OCI-M2 (cell line): ENCODE results near the gene TXNRD1.

ENCODE experiments used
- DNase-seq: peaks from one replicate; lab custom pipeline; 2025; ENCODE audit not compliant: unreplicated experiment; lab: John Stamatoyannopoulos, UW

The TXNRD1 gene

DNA sequence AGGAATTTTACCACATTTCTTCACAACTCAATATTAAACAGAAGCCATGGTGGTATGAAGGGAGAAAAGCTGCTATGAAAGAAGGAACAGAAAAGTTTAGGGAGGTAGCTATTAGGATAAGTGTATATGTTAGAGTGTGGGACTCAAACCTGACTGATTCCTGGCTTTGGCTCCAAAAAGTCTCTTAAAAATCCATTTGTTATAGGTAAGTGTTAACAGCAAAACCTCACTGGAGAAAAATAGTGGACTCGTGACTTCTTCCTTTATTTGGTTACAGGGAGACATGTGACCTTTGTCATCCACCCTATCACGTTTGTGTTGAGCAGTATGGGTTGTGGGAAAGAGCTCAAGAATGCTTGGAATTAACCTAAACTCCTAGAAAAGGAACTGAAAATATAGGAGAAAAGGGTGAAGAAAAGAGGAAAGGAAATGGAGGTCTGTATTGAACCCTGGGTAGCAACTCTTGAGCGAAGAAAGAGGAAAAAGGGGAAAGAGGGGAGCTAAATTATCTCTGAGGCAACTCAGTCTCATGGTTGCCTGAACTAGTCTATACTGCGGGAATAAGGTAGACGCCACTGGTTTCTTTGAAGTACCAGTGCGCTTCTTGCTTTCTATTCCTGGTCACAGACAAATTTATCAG lies 84.4 kb downstream of the TXNRD1 start:
- no peak for DNase-seq

DNA sequence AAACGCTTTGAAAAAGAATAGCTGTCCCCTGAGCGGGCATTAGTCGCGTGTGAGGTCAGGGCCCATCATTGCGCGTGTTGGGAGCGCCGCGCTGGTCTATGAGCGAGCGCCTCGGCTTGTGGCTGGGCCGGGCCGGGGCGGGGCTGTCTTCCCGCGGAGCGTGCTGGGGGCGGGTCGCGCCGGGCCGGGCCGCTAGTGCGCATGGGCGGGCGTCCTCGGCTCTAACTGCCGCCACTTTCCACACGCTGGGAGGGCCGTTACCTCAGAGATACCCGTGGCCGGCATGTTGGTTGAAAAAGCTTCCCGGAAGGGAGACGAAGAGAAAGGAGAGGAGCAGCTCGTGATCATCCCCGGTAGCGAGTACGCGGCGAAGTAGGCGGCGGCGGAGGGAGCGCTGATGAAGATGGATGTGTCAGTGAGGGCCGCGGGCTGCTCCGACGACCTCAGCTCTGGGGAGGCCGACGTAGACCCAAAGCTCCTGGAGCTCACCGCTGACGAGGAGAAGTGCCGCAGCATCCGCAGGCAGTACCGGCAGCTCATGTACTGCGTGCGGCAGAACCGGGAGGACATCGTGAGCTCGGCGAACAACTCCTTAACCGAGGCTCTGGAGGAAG lies 88.1 kb downstream of the TXNRD1 start, which contains the start of gene EID3:
Gene EID3 (plus strand): TSS at position 202 of the 614 bp plus-strand sequence. CDS start 196 bp downstream, at position 398.
- no peak for DNase-seq

DNA sequence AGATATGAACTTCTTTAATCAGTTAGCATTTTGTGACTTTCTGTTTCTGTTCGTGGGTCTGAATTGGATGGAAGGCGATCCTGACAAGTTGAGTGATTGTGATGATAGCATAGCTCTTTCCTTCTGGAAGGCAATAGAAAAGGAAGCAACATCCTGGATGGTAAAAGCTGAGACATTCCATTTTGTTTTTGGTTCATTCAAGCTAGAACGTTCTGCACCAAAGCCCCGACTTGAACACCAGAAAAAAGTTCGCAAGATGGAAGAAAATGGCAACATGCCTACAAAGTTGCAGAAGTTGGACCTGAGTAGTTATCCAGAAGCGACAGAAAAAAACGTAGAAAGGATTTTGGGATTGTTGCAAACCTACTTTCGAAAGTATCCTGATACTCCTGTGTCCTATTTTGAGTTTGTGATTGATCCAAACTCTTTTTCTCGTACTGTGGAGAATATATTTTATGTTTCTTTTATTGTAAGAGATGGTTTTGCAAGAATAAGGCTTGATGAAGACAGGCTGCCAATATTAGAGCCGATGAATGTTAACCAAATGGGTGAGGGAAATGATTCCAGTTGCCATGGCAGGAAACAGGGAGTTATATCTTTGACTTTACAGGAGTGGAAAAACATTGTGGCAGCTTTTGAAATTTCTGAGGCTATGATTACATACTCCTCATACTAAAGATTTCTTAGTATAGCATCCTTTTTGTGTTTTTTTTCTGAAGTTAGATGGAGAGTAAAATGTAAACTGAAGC lies 88.9 kb downstream of the TXNRD1 start:
- DNase-seq = no peak

DNA sequence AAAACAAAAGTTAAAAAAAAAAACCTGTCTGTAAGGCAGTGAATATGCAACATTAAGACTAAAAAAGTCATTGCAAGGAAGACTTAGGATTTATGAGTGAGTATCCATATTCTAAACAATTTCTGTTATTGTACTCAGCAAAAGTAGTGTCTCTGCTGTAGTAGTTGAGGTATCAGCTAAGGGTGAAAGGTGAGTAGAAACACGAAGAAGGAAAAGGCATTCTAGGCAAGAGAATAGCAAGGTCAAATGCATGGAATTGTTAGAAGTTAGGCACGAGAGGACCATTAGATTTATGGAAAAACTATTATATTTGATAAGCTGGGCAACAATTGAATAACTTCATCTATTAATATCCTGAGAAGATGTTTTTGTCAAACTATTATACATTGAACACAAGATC lies 89.8 kb downstream of the TXNRD1 start:
- no peak for DNase-seq

DNA sequence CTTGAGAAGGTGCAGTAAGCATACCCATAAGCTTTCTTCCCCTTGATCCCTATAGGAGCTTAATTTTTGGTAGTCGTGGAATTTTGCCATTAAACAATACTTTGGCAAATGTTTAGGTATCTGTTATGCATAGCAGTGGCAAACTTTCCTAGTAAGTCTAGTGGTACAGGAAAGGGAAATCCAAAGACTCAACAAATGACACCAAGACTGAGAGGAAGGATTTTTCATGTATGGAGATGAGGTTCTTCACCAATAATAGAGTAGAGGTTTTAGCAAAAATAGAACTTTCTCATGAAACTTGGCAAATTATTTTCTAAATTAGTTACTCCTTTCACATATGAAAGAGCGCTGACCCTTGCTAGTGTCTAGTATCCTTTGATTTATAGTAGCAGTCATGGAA lies 90.8 kb downstream of the TXNRD1 start:
- DNase-seq = no peak

DNA sequence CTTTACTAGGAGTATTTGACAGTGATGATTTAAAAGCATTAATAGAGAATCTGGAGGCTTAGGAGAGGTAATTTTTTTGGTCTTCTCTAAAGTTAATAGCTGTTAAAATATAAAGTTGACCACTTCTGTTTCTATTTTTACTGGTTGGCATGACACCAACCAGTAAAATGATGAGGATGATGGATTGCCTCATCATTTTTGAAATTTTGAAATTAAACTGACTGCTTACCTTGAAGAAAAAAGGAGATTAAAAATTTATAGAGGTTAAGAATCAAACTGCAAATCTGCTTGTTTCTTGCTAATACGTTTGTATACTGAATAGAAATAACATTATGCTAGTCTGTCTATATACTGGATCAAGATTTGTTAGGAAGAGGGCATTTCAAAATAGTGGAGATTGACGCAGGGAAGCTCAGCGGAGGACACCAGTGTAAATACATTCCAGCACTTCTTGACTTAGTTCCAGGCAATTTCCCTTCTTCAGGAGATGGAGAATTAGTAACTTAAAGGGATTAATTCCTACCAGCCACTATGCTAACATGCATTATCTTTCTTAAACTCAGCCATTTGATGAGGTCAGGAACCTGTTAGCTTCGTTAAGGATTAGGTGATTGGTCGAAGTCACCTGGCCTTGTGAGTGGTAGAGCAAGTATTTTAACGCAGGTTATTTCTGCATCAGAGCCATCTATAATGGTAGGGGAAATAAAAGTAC lies 91.5 kb downstream of the TXNRD1 start:
- no peak for DNase-seq

DNA sequence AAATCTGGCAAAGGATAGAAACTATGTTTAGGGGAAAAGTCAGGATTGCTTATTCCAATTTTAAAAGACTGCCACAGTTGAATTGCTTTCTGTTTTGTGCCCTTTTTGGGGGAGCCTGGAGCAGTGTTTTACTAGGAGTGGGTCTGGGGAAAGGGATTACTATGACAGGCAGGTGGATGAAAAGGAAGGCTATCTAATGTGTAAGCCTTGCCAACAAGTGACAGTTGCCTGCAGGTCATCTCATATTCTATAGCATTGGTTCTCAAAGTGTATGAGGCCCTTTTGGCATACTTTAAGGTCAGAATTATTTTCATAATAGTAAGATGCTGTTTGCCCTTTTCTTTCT lies 92.0 kb downstream of the TXNRD1 start:
- DNase-seq = no peak

DNA sequence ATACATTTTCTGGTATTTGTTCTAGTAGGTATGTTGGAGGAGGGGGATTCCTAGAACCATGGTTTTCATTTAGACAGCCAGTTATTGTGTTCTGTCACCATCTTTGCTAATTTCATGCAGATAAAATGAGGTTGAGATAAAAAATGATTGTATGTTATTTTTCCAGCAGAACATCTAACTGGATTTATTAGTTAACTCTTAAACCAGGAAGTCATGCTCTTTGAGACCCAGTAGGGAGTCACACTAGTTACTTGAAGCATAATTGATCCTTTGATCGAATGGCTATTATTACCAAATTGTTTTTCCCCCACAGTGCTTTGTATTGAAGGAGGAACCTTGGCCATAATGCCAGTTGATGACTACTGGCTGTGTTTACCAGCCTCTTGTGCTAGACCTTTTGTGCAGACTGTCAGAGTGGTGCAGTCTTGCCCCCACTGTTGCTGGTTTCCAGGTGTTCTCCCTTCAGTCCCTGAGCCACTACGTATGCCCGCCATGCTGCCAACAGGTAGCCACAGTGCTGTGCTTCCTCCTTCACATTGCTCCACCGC lies 93.9 kb downstream of the TXNRD1 start:
- no peak for DNase-seq

DNA sequence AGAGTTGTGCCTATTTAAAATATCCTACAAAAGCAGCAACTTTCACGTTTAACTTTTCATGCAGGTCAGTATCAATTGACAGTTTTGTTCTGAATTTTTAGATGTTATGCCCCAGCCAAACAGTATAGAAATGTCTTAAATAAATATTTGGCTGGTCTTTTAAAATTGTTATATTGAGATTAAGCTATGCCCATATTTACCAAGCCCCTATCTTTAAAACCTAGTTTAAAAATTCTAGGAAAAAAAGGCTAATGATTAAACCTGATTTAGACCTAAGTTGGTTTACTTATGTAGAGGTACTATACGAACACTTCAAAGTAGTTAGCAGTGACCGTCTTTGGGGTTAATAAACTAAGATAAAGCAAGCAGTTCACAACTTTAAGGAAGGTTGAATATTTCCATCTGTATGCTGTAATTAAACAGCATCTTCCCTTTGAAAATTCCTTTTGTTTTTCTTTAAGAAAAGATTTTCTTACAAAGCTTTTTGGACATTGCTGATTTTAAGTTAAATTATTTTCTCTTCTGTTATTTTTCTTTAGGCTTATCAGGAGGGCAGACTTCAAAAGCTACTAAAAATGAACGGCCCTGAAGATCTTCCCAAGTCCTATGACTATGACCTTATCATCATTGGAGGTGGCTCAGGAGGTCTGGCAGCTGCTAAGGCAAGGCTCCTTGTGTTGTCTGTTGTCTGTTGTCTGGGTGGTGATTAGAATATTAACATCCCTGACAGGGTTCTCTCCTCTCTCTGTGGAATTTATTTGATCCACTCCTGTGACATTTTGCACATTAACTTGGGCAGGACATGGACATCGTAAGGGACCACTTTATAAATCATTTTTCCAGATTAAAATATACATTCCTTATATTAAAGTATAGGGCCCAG lies 95.4 kb downstream of the TXNRD1 start:
- DNase-seq = no peak

DNA sequence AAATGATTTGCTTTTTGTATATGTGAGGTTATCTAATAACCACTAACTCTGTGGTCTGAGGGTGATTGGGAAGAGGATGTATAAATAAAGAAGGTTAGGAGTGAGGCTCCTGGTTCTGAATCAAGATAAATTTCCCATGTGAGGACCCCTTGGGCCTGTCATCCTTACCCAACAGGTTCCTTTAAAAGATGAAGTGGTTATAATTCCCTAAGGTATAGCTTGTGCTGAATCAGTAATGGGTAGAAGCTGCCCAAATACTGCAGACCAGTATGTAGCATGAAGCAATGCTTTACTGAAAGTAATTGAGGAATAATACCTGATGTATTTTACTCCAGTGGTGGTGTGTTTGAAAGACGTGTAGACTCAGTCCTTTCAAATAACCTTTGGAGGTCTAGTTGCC lies 96.6 kb downstream of the TXNRD1 start:
- DNase-seq = no peak

DNA sequence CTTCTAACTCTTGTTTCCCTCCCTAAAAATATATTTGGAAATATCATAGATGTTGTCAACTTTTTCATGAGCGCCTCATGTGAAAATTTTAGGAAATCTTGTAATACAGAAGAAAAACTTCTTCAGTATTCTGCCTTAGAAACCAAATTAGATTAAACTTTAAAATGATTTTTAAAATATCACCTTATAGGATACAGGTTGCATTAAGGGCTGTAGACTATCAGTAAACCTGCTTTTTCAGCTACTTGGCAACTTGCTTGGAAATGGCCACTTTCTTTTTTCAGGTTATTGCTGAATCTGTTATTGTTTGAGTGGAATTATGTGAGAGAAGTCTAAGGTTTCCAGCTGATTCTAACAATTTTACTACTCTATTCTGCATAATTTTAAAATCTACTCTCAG lies 97.1 kb downstream of the TXNRD1 start:
- no peak for DNase-seq

DNA sequence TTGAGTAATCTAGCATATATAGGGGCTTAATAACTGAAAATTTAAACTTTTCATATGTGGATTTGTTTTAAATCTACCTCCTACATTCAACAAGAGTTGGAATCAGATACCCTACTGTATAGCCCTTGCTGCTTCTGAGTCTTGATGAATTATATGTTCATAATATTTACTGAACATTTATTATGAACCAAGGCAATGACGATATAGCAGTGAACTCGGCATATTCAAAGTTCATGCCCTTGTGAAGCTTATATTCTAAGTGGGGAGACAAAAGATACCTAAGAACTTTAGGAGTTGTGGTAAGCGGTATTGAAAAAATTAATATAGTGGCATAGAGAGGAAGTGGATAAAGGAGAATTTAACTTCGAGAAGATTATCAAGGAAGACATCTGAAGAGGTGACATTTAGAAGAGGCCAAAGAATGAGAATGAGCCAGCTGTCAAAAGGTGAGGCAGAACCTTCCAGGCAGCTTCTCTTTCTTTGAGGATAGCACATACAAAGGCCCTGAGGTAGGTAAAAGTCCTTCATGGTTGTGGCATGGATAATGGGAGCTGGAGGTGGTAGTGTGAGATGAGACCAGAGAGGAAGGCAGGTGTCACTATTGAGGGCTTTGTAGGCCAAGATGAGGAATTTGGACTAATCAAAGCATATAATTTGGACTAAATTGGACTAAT lies 98.1 kb downstream of the TXNRD1 start:
- no peak for DNase-seq

DNA sequence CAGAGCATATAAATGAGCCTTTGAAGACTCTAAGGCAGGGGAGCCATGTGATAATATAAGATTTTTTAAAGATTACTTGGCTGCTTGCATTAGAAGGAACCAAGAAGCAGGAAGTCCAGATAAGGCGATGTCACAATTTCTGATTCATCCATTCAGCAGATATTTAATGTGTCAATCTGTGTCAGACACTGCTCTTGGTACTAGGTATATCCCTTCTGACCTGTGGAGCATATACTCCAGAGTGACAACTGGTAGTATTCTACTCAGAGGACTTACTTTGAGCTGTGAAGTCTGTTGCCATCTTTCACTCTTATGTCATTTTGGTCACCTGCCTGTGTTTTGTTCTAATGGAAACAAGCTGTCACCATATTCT lies 98.6 kb downstream of the TXNRD1 start:
- DNase-seq = no peak

DNA sequence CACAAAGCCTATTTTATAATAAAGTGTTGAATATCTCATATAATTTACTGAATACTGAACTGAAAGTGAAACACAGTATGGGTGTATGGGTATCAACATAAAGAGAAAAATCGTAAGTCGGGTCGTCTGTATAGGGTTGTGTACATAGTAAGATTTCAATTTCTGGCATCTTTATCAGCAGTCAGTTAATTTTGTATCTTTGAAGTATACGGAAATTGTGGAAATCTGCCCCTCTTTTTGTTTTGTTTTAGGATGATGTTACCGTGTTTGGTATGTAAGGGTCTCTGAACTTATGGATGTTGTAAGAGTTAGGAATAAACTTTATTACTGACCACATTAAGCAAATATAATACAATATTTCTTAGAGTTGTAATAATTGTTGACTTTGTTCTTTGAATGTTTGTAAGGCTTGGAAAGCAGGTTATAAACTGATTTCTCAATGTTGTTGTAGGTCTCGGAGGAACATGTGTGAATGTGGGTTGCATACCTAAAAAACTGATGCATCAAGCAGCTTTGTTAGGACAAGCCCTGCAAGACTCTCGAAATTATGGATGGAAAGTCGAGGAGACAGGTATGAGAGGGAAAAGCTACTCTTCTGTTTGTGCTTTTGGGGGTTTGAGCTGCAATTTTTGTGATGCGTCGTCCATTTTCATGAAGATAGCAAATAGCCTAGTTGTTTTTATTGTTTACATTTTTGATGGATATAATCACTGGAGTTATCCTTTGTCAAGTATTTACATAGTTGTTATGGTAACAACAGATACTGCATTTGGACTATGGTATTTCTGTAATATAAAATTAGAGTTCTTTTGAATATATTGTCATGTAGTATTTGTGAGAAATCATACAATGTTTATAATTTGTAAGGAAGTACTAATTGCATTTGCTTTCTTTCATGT lies 100.0 kb downstream of the TXNRD1 start:
- no peak for DNase-seq

DNA sequence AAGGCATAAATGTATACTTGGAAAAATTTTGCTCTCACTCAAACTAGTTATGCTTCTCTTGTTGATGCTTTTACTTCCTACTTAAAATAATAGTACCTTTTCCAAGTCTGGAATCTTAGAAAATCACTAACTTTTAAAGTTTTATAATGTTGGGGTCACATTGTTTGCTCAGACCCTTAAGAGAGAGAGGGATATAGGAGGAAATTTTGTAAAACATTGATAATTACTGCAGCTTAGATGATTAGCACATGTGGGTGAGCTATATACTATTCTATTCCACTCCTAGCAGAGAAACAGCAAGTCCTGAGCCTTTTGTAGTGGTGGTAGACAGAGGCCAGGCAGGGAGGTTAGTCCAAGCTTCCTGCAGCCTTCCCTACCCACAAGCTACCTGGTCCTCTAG lies 101.4 kb downstream of the TXNRD1 start:
- no peak for DNase-seq

DNA sequence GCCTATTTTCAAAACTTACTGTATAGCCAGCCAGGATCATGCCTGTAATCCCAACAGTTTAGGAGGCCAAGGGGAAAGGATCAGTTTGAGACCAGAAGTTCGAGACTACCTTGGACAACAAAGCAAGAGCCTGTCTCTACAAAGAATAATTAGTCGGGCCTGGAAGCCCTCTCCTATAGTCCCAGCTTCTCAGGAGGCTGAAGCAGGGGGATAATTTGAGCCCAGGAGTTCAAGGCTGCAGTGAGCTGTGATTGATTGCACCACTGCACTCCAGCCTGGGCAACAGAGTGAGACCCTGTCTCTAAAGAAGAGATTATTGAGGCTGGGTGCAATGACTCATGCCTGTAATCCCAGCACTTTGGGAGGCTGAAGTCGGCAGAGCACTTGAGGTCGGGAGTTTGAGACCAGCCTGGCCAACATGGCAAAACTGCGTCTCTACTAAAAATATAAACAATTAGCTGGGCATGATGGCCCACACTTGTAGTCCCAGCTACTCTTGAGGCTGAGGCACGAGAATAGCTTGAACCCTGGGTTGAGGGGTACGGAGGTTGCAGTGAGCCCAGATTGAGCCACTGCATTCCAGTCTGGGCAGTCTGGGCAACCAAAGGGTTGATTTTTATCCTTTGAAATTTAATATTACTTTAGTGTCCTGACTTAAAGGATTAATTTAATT lies 102.1 kb downstream of the TXNRD1 start:
- no peak for DNase-seq

DNA sequence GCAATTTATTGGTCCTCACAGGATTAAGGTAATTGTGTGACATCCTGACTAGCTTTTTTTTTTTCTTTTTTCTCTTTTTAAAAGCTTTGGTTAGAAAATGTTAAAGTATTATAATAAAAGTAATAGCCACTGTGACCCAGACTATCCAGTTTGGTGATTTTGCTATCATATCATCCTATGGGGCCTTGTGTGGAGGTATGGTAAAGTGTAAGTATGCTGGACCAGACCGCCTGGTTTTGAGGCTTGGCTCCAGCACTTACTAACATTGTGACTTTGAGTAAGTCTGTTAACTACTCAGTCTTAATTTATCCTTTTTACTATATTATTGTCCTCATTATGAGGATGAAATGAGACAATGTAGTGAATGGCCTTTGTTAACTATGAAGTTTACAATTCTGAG lies 103.4 kb downstream of the TXNRD1 start:
- DNase-seq = no peak

DNA sequence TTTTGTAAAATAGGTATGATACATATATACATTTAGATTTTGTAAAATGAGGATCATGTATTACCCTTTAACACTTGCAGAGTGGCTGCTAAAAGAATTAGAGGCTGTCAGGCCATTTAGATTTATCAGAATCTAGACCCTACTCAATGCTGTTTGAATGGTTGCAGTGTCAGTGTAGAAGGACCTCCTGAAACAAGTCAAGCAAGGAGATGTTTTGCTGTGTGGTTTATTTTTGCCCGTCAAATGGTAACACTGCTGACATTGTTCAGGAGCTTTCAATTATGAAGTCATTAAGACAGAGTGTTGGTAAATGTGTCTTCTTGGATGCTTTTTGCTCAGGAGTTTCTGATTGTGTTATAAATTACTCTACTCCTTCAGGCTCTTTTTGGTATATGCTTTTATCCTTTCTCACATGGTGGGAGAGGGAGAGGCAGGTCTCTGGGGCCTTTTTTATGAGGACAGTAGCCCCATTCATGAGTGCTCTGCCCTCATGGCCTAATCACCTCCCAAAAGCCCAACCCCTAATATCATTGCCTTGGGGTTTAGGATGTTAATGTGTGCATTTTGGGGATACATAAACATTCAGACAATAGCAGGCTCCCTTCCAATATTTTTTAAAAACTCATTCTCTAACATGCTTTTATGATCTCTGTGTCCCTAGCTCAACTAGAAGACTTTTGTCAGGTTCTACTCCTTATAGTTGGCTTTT lies 104.5 kb downstream of the TXNRD1 start:
- no peak for DNase-seq
